Measurements from ENCODE around the gene ENTPD8.
"Not testable (repeated sequence)": the region's sequence is repeated elsewhere in the genome, so short reads cannot be mapped to it uniquely, and the experiment has no call there.

GRCh38 chr9:137466389-137467085 lies 25.4 kb upstream of the ENTPD8 start:
- not testable (repeated sequence) for TF ChIP-seq EZH2phosphoT487 (IDR thresholded peaks at IDR 0.05; ENCODE audit: low read depth, severe bottlenecking, unreplicated experiment)
- TF ChIP-seq, protein P1, sequence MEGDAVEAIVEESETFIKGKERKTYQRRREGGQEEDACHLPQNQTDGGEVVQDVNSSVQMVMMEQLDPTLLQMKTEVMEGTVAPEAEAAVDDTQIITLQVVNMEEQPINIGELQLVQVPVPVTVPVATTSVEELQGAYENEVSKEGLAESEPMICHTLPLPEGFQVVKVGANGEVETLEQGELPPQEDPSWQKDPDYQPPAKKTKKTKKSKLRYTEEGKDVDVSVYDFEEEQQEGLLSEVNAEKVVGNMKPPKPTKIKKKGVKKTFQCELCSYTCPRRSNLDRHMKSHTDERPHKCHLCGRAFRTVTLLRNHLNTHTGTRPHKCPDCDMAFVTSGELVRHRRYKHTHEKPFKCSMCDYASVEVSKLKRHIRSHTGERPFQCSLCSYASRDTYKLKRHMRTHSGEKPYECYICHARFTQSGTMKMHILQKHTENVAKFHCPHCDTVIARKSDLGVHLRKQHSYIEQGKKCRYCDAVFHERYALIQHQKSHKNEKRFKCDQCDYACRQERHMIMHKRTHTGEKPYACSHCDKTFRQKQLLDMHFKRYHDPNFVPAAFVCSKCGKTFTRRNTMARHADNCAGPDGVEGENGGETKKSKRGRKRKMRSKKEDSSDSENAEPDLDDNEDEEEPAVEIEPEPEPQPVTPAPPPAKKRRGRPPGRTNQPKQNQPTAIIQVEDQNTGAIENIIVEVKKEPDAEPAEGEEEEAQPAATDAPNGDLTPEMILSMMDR (IDR thresholded peaks at IDR 0.05; ENCODE audit: poor library complexity) = not testable (repeated sequence)

Data from hepatocyte (in vitro differentiated cells).